ENCODE results near the gene STK32B.

DNA sequence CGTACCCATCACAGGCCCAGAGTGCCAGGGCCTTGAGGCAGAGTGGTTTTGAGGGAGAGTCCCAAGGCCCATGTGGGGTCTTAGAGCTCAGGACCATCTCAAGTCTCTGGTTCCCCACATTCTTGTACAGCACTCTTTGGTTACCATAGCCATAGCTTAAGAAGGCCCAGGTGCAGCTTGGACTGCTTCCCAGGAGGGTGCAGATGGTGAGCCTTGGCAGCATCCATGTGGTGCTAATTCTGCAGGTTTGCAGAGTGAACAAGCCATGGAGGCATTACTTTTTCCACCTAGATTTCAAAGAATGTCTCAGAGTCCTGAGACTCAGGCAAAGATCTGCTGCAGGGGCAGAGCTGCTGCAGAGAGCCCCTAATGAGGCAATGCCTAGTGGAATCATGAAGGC lies 171.7 kb downstream of the STK32B start:
- TF ChIP-seq POLR2AphosphoS5 (IDR thresholded peaks at IDR 0.05; ENCODE audit: low read depth) = no peak
- no peak for TF ChIP-seq EZH2 (IDR thresholded peaks at IDR 0.05; ENCODE audit: low read depth, unreplicated experiment)
- TF ChIP-seq CTCF (conservative IDR thresholded peaks at IDR 0.05; ENCODE audit: low read depth in 2 of 2) = no peak
- TF ChIP-seq EZH2phosphoT487 (IDR thresholded peaks at IDR 0.05; ENCODE audit: unreplicated experiment) = no peak
- TF ChIP-seq STAT1 (IDR thresholded peaks at IDR 0.05; ENCODE audit: unreplicated experiment) = no peak
- TF ChIP-seq CREB1 (CRISPR knock-in tag; IDR thresholded peaks at IDR 0.05; ENCODE audit: low read depth) = no peak
- TF ChIP-seq, protein P1, sequence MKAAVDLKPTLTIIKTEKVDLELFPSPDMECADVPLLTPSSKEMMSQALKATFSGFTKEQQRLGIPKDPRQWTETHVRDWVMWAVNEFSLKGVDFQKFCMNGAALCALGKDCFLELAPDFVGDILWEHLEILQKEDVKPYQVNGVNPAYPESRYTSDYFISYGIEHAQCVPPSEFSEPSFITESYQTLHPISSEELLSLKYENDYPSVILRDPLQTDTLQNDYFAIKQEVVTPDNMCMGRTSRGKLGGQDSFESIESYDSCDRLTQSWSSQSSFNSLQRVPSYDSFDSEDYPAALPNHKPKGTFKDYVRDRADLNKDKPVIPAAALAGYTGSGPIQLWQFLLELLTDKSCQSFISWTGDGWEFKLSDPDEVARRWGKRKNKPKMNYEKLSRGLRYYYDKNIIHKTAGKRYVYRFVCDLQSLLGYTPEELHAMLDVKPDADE (IDR thresholded peaks at IDR 0.05) = no peak
- TF ChIP-seq, protein P2, sequence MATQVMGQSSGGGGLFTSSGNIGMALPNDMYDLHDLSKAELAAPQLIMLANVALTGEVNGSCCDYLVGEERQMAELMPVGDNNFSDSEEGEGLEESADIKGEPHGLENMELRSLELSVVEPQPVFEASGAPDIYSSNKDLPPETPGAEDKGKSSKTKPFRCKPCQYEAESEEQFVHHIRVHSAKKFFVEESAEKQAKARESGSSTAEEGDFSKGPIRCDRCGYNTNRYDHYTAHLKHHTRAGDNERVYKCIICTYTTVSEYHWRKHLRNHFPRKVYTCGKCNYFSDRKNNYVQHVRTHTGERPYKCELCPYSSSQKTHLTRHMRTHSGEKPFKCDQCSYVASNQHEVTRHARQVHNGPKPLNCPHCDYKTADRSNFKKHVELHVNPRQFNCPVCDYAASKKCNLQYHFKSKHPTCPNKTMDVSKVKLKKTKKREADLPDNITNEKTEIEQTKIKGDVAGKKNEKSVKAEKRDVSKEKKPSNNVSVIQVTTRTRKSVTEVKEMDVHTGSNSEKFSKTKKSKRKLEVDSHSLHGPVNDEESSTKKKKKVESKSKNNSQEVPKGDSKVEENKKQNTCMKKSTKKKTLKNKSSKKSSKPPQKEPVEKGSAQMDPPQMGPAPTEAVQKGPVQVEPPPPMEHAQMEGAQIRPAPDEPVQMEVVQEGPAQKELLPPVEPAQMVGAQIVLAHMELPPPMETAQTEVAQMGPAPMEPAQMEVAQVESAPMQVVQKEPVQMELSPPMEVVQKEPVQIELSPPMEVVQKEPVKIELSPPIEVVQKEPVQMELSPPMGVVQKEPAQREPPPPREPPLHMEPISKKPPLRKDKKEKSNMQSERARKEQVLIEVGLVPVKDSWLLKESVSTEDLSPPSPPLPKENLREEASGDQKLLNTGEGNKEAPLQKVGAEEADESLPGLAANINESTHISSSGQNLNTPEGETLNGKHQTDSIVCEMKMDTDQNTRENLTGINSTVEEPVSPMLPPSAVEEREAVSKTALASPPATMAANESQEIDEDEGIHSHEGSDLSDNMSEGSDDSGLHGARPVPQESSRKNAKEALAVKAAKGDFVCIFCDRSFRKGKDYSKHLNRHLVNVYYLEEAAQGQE (IDR thresholded peaks at IDR 0.05; ENCODE audit: unreplicated experiment) = no peak
- no peak for TF ChIP-seq ZNF331 (CRISPR knock-in tag; IDR thresholded peaks at IDR 0.05; ENCODE audit: low read depth)
- no peak for TF ChIP-seq JUNB (IDR thresholded peaks at IDR 0.05; ENCODE audit: unreplicated experiment)
- TF ChIP-seq ZNF114 (CRISPR knock-in tag; IDR thresholded peaks at IDR 0.05) = no peak
- no peak for TF ChIP-seq NANOG (IDR thresholded peaks at IDR 0.05; ENCODE audit: borderline replicate concordance)
